ENCODE measurements around the gene PLD1.

- no peak for TF ChIP-seq EP300 (IDR thresholded peaks at IDR 0.05)
- TF ChIP-seq, protein P1, sequence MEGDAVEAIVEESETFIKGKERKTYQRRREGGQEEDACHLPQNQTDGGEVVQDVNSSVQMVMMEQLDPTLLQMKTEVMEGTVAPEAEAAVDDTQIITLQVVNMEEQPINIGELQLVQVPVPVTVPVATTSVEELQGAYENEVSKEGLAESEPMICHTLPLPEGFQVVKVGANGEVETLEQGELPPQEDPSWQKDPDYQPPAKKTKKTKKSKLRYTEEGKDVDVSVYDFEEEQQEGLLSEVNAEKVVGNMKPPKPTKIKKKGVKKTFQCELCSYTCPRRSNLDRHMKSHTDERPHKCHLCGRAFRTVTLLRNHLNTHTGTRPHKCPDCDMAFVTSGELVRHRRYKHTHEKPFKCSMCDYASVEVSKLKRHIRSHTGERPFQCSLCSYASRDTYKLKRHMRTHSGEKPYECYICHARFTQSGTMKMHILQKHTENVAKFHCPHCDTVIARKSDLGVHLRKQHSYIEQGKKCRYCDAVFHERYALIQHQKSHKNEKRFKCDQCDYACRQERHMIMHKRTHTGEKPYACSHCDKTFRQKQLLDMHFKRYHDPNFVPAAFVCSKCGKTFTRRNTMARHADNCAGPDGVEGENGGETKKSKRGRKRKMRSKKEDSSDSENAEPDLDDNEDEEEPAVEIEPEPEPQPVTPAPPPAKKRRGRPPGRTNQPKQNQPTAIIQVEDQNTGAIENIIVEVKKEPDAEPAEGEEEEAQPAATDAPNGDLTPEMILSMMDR (IDR thresholded peaks at IDR 0.05): peak in 2 of 4 experiments; percentile 12 to 37
- peak; percentile 35 to 55 for TF ChIP-seq POLR2A (IDR thresholded peaks at IDR 0.05)
- peak; percentile 80 for TF ChIP-seq POLR2AphosphoS5 (IDR thresholded peaks at IDR 0.05)
Observed at GRCh38 chr3:171809861-171810628, at the start of gene PLD1.

Data from gastroesophageal sphincter (tissue), 3 donors.